NCI-H446 (cell line): ENCODE results near the gene KCP.

Source experiments
- DNase-seq, 2 experiments: peaks; one replicate each; lab custom pipeline; 2025; lab: John Stamatoyannopoulos, UW

Gene KCP

GRCh38 chr7:128939075-128939860, 28.8 kb upstream of the KCP start:
- DNase-seq: no peak

GRCh38 chr7:128938544-128939074, 28.1 kb upstream of the KCP start:
- DNase-seq: no peak

GRCh38 chr7:128937647-128938543, 27.4 kb upstream of the KCP start, which contains the start of gene IRF5:
IRF5 (plus strand) TSS chr7:128937927; CDS start chr7:128942082, 4,155 bp downstream.
- DNase-seq: no peak

- DNase-seq: no peak
Measured at GRCh38 chr7:128937271-128937646, 26.8 kb upstream of the KCP start.

GRCh38 chr7:128936798-128937197, 26.3 kb upstream of the KCP start:
- DNase-seq: no peak

GRCh38 chr7:128935342-128935730, 24.8 kb upstream of the KCP start:
- DNase-seq: no peak

GRCh38 chr7:128934361-128935341, 24.1 kb upstream of the KCP start:
- no peak for DNase-seq

- no peak for DNase-seq
Measured at GRCh38 chr7:128933180-128933891, 22.8 kb upstream of the KCP start.

GRCh38 chr7:128932862-128933179, 22.3 kb upstream of the KCP start:
- no peak for DNase-seq

- no peak for DNase-seq
Measured at GRCh38 chr7:128931965-128932861, 21.7 kb upstream of the KCP start.

- no peak for DNase-seq
Measured at GRCh38 chr7:128931190-128931798, 20.8 kb upstream of the KCP start.

- no peak for DNase-seq
Measured at GRCh38 chr7:128928882-128929788, 18.6 kb upstream of the KCP start.

GRCh38 chr7:128928159-128928813, 17.8 kb upstream of the KCP start:
- DNase-seq: no peak

- DNase-seq: no peak
Measured at GRCh38 chr7:128924707-128925588, 14.4 kb upstream of the KCP start.

- DNase-seq: no peak
Measured at GRCh38 chr7:128923411-128923800, 12.9 kb upstream of the KCP start.

- DNase-seq: no peak
Measured at GRCh38 chr7:128922496-128923410, 12.2 kb upstream of the KCP start.
